Uterus (tissue), 2 donors: Measurements from ENCODE around the gene ACSM5.

Experiments
- CTCF ChIP-seq, 4 experiments: fragments of 200-600 bp in 2 of 4; fragments of 450-650 bp in 2 of 4; sonication (generic) in 2 of 4; IDR thresholded peaks; one replicate each; pipeline ENCODE4 v1.5.1; 2016 to 2019; ENCODE audit warnings: antibody characterized with exemption in 4 of 4, mild to moderate bottlenecking in 2 of 4, moderate library complexity in 1 of 4
- POLR2A ChIP-seq, 2 donors: fragments of 450-650 bp; IDR thresholded peaks; one replicate each; pipeline ENCODE4 v1.6.1; 2016; ENCODE audit warnings: antibody characterized with exemption in 2 of 2, mild to moderate bottlenecking in 1 of 2, moderate library complexity in 1 of 2

GRCh38 chr16:20409398-20410120, at the start of gene ACSM5:
- TF ChIP-seq CTCF (IDR thresholded peaks at IDR 0.05) (no peak), POLR2A (IDR thresholded peaks at IDR 0.05) (no peak)
